GM21717 (cell line): ENCODE results near the gene MAD1L1.
A peak's percentile ranks its signal among the peaks of the same experiment; 100 is the strongest.
"Not testable (repeated sequence)": the region's sequence is repeated elsewhere in the genome, so short reads cannot be mapped to it uniquely, and the experiment has no call there.

Experiments
- ATAC-seq: cut with Tn5 transposase; IDR thresholded peaks from one replicate; pipeline ENCODE4 v1.9.1; 2021; ENCODE audit warnings: mild to moderate bottlenecking, moderate library complexity; ENCODE audit not compliant: unreplicated experiment

Gene MAD1L1

DNA sequence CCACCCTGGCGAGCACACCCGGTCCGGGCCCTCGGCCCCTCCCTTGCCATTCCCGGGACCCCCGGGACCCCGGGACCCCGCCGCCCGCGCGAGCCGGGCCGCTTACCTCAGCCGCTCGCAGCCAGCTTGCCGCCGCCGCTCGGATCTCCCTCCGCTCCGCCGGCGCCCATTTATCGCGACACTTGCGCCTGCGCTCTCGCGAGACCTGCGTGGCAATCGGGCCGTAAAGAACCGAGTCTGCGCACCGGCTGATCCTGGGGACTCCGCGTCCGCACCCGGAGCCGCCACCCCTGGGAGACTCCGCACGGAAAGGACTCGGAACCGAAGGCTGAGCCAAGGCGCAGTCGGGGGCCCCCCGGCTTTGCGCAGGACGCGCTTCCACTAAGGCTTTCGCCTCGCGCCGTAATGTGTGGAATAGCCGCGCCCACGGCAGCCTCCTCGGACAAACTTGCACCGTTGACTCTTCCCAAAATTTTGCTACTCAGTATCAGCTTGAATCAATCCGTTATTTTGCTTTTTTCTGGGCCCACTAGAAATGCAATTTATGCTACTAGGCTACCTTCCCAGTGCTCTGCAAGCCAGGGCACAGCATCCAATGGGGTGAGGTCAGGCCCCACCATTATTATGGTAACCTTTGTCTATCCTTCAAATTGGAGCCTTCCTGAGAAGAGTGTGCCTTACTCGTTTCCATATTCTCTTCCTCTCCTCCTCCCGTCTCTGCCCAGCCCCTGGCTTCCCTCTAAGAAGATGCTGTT lies at the start of gene MAD1L1:
Gene MAD1L1 (minus strand): TSS at position 180 of the 755 bp plus-strand sequence. CDS start 2,812 bp downstream, outside the sequence.
- peak; percentile 63 for ATAC-seq

DNA sequence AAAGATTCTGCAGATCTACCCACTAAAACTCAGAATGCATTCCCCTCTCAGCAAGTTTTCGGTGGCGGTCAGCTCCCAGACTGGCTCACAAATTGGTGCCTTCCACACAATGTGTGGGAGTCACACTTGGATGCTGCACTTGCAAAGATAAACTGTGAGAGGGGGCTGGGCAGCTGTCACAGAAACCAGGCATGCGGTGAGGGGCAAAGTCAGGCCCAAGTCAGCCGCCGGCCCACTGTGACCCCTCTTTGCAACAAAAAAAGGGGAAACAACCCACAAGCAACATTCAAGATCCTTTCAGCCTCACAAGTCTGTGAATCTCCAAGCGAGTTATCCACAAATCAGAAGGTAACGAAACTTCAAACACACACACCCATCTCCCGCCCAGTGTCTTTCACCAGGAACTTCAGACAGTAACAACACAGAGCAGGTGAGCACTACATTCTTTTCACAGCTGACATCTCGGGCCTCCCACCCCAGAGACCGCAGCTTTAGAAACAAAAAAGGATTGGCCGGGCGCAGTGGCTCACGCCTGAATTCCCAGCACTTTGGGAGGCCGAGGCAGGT lies 49.5 kb upstream of the MAD1L1 start:
- no peak for ATAC-seq

DNA sequence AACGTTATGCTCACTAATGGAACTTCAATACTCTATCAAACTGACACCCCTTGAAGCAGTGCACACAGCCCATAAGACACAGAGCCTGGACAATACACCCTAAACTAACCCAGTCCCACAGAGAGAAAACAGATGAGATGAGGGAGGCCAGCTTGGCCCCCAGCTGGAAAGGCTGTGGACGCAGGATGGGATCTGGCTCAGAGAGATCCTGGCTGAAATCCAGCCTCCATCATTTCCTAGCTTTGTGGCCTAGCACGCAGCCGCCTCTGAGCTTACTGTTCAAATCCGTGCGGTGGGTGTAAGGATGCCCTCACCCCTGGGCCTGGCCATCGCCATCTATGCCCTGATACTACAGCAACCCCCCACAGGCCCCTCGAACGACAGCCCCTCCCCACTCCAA lies 48.8 kb upstream of the MAD1L1 start:
- ATAC-seq = no peak

DNA sequence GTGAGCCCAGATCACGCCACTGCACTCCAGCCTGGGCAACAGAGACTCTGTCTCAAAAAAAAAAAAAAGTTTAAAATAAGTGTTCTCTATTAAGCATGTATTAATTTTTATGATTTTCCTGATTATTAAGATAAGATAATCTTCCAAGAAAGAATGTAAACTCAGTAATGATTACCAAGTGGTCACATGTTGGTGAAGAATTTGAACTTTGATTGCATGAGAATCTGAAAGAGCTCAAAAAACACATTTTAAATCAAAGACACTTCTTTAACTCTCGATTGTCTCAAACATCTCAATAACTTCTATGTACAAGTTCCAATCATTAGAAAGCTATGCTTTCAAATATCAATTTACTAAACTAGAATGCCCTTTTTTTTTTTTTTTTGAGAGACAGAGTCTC lies 47.7 kb upstream of the MAD1L1 start:
- no peak for ATAC-seq

DNA sequence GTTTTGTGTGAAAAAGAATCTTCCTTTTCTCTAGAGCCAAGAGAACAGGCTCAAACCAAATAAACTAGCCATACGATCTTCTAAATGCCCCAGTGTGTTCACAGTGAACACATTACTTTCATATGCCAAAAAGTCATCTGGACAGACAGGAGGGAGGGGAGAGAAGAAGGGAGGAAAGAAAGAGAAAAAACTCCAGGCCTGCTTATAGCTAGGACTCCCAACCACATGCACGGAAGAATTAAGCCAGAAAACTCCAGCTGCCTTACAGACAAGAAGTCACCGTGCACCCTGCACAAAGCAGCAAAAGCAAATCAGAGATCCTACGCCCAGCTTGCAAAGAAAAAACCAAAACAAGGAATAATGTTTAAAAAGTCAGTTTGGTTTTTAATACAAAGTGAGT lies 47.2 kb upstream of the MAD1L1 start:
- ATAC-seq = no peak

DNA sequence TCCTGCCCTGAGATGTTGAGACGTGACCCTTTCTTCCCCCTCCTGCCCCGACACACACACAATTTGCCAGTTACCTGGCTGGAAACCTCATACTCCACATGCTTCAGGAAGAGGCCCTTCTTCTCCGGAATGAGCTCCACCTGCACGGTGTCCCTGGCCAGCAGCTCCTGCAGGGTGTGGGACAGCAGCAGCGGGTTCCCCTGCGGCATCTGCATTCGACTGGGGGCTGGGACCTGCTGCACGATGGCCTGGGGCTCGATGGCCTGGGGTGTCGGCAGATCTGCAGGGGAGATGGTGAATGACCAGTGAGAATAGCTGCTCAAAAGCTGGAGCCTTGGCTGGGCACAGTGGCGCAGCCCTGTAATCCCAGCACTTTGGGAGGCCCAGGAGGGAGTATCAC lies 45.3 kb upstream of the MAD1L1 start:
- ATAC-seq = no peak

DNA sequence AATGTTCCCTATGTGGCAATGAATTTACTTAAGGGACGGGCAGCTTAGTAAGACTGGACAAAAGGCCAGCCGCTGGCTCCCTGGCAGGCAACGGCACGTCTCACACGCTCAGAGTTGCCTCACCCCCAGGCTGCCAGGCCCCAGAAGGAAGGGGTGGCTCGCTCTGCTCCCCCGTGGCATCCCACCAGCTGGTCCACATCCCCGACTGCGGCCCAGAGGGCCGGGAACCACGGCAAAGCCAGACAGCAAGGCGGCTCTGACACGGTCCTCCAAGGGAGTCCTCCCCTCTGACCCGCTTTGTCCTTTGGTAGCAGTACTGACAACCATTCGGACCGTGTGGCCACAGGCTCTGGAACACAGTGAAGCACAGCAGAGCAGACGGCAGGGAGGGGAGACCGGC lies 43.4 kb upstream of the MAD1L1 start:
- no peak for ATAC-seq

DNA sequence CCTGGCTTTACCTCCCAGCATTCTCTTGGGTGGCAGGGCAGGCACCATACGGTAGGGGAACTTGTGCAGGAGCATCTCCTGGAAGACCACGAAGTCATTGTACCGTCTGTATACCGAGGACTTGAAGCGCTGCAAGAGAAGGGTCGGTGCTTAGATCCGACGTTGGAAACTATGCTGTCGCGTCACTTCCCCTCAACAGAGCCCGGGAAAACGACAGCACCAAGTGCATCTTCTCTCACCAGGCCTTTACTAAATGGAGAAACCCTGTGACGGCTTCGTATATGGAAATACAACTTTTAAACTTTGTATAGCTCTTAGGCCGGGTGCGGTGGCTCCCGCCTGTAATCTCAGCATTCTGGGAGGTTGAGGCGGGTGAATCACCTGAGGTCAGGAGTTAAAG lies 42.4 kb upstream of the MAD1L1 start:
- ATAC-seq = no peak

DNA sequence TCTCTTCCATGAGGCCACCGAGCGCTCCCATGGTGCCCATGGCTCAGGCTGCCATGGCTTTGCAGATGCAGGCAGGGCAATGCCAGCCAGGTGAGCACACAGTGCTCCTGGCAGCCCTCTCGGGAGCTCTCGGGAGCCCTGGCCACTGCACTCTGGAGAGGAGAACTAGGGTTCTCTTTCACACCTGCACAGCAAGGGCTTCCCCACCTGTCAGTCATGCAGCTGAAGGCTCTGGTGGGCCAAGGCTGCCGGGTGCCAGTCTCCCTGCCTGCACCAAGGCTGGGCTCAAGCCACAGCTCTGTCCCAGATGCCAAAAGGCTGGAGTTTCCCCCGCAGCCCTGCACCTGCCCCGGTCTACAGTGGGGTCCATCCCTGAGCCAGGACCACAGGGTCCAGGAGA lies 41.9 kb upstream of the MAD1L1 start:
- no peak for ATAC-seq

DNA sequence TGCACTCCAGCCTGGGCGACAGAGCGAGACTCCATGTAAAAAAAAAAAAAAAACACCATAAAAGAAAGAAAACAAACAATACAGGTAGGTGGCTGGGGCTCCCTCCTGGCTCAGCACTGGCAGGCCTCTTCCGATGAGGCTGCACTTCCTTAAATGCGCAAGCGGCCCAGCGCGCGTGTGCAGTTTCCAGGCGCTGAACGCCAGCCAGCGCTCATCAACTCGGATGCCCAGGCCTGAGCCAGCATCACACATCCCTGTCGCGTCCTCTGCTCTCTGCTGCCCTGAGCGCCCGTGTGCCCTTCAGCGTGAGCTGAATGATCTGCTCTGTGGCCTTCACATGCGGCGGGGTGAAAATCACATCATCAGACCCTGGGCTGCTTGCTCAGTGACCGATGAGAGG lies 41.1 kb upstream of the MAD1L1 start:
- no peak for ATAC-seq

DNA sequence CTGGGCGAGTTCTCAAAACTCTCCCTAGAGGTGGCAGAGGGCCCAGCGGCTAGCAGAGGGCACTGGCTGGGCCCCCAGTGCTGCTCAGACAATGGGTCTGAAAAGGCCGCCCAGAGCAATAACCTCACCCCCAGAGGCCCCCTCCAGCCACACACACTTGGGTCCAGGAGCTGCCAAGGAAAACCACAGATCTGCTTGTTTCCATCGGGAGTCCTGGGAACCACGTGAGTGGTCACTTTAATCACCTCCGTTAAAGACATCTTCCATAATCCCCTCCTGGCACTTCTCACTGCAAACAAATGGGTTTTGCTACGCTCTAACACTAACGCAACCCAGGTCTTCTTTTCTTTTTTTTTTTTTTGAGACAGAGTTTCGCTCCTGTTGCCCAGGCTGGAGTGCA lies 39.3 kb upstream of the MAD1L1 start:
- no peak for ATAC-seq

DNA sequence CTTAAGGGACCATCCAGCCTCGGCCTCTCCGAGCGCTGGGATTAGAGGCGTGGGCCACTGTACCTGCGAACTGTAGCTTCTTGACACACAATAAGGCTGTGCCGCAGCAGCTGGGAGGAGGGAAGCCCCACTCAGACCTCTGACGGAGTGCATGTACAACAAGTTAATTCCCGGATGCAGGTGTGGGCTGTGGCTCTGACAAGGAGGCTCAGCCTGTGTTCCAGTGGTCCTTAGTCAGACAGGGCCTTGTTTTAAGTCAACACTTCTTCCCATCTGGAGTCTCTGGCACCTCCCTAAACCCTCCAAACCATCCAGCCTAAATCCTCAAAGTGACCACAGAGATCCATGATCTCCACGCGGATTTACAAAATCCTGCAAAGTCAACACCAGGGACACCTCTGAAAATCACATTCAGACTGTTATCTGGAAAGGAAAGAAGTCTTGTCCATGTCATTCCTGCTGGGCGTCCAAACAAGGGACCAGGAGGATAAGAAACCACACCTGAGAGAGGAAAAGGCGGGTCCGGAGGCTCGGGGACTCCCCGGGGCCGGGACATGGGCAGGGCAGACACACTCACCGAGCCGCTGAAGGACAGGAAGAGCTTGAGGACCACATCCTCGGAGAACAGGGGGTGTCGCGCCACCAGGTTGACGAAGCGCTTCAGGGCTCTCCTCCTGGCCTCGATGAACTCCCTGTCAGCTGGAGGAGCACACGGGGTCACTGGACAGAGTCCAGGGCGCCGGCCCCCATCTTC lies 38.7 kb upstream of the MAD1L1 start:
- ATAC-seq = no peak

DNA sequence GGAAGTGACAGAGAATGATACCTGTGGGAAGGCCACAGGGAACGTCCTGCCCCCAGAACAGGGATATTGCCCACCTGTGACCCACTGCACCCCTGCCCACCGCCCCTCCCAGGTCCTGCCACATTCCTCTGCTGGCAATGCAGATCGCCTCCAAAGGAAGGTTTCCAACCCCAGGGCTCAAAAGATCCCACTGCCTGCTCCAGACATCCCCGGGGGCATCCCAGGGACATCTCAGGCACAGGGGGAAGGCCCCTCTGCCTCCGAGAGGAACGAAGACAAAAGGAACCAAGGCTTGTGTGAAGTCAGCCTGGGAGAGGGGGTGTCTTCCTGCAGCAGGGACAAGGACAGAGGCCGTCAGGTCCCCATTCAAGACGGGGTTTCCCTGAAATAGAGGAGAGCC lies 37.8 kb upstream of the MAD1L1 start:
- no peak for ATAC-seq

DNA sequence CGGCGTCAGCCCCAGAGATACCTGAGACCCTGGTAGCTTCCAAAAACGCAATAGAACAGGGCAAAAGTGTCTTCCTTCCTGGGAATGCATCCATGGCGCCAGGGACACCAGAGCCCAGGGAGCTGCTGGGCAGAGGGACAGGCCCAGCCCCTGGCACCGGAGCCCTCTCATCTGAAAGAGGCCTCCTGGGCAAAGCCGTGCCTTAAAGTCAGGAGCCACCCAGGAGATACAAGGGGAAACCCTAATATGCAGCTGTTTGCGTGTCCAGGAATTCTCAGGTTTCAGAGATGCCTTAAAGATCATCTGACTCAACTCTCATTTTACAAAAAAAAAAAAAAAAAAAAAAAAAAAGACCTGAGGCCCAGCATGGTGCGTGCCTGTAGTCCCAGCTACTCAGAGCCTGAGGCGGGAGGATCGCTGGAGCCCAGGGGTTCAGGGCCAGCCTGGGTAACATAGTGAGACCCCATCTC lies 37.3 kb upstream of the MAD1L1 start:
- ATAC-seq = no peak

DNA sequence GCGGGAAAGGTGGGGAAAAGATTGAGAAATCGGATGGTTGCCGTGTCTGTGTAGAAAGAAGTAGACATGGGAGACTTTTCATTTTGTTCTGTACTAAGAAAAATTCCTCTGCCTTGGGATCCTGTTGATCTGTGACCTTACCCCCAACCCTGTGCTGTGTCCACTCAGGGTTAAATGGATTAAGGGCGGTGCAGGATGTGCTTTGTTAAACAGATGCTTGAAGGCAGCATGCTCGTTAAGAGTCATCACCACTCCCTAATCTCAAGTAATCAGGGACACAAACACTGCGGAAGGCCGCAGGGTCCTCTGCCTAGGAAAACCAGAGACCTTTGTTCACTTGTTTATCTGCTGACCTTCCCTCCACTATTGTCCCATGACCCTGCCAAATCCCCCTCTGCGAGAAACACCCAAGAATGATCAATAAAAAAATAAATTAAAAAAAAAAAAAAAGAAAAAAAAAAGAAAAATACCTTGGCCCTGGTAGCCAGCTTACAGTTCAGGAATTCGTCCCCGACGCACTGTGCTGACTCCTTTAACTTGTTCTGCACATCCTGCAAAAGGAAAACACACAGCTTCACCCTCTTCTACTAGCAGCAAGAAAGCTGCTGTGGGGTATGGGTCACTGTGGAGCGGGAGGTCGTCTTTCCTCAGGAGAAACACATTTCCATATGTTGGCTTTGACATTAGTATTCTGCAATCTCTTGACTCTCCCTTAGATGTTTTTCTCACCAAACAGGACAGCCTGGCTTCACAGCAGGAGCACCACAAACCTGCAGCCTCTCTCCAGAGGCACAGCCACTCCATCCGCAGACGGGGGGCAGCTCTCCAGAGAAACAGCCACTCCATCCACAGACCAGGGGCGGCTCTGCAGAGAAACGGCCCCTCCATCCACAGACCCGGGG lies 36.6 kb upstream of the MAD1L1 start:
- ATAC-seq = not testable (repeated sequence)

DNA sequence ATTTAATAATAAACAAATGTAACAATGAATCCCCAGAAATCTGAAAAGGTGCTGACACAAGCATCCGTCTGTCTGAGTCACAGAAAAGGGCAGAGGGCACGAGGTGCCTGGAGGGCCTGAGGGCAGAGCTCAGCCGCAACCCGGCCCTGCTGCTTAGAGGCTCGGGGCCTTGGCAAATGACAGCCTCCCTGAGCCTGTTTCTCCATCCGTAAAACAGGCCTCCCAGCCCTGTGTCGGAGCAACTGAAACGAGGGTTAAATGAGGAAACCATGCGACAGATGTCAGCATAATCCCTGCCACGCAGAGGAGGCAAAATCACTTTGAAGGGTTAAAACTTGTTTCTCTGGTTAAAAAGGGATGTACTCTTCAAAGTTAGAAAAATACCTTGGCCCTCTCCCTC lies 34.2 kb upstream of the MAD1L1 start:
- no peak for ATAC-seq

DNA sequence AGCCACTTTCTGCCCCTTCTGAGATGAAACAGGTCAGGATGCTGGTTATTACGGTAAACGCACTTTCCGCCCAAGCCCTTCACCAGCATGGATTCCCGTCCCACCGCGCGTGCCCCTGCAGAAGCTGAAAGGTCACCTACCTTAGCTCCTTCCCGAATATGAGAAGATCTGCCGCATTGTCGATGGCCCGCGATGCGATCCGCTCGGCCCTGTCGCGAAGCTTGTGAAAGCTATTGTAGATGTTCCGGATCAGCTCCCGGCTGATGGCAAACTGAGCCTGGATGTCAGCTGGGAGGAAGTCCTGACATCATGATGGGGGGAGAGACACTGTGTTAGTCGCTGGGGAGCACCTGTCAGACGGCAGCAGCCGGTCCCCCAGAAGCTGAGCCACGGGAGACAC lies 31.4 kb upstream of the MAD1L1 start:
- no peak for ATAC-seq

DNA sequence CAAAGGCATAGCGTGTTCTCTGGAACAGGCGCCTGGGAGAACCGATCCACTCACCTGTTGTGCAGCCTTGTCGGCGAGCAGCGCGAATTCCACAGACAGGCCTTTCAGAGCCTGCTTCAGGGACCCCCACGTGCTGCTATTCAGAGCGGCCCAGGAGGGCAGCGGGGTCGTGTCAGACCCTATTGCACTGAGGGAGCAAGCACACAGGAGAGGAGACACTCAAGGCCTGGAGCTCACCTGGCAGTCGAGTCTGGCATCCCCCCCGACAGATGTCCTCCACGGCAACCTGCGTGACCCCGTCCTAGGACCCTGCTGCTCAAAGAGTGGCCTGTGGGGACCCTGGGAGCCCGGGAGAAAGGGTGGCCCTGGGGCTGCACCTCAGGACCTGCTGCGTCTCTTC lies 30.4 kb upstream of the MAD1L1 start:
- no peak for ATAC-seq

DNA sequence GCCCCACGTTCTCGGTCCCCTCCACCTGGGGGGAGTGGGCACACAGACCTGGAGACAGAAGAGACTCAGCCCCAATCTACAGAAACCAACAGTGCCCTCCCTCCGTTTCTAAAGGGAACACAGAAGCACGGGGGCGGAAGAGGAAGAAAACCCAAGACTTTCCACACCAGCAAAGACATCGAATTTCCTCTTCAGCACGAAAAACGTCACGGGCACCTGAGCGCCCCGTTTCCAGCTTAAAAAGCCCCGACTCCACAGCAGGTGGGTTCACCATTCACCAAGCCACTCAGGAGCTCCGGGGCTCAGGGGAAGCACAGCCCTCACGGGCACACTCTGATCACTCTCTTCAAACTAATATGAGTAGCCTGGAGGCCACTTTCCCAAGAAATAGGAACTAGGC lies 28.9 kb upstream of the MAD1L1 start:
- ATAC-seq = no peak

DNA sequence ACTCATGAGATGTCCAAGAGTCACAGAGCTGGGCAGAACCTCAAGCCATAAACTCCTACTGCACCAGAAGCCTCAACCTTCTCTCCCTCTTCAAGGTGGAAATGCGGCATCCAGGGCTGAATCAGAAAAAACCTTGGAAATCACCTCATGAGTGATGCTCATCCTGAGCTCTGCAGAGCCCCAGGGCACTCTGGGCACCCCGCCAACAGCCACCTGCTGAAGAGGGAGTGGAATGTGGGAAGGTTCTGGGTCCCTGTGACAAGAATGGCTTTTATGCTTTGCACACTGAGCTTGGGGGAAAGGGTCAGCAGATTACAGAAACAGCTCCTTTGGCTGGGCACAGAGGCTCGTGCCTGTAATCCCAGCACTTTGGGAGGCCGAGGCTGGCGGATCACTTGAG lies 28.1 kb upstream of the MAD1L1 start:
- ATAC-seq = no peak

DNA sequence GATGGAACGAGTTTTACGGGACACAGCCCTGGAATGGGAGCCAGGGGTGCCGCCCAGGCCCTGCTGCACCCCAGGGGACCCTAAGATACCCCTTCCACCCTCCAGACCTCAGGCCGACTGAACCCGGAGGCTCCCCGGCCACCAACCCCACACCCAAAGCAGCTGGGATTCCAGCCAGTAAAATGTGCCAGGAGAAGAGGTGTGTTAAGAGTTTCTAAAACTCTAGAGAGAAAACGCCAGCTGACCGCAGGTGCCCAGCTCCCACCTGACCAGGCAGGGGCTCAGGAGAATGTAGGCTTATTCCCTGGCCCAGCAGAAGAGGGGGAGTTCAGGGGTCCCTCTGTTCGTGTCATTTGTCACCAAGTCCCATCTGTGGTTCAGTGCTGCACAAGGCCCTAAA lies 26.7 kb upstream of the MAD1L1 start:
- ATAC-seq = peak; percentile 2
